Trophoblast cell (in vitro differentiated cells and primary cell): Measurements from ENCODE around the gene GRK1. TPM values are rescaled to one million over a fixed set of nuclear protein-coding genes. Genes with fewer than 3 reads are reported as not detected.

Experiments used
- DNase-seq, 2 donors: peaks; one replicate each; pipeline ENCODE4 v3.0.0-alpha.2; 2016
- H2AFZ ChIP-seq: 2 replicates; pipeline ENCODE4 v1.6.1; 2013; ENCODE audit warnings: low read length, moderate library complexity, mild to moderate bottlenecking; ENCODE audit not compliant: insufficient read depth, poor library complexity
- H2AK5ac ChIP-seq: 2 replicates; pipeline ENCODE4 v1.6.1; 2013; ENCODE audit warnings: mild to moderate bottlenecking, low read length
- H2BK120ac ChIP-seq: 2 replicates; pipeline ENCODE4 v1.6.1; 2013; ENCODE audit warnings: low read length, mild to moderate bottlenecking, moderate library complexity; ENCODE audit not compliant: insufficient read depth, poor library complexity
- H2BK12ac ChIP-seq: 2 replicates; pipeline ENCODE4 v1.6.1; 2013; ENCODE audit warnings: mild to moderate bottlenecking, low read length, moderate library complexity
- H2BK5ac ChIP-seq: 2 replicates; pipeline ENCODE4 v1.6.1; 2013; ENCODE audit warnings: low read length, low read depth, moderate library complexity, mild to moderate bottlenecking; ENCODE audit not compliant: poor library complexity
- H3K14ac ChIP-seq: 2 replicates; pipeline ENCODE4 v1.6.1; 2013; ENCODE audit warnings: mild to moderate bottlenecking, low read length
- H3K18ac ChIP-seq: 2 replicates; pipeline ENCODE4 v1.6.1; 2013; ENCODE audit warnings: mild to moderate bottlenecking, low read length
- H3K23ac ChIP-seq: 2 replicates; pipeline ENCODE4 v1.6.1; 2013; ENCODE audit warnings: low read length
- H3K27ac ChIP-seq: 2 replicates; pipeline ENCODE4 v1.5.1; 2013; ENCODE audit warnings: low read depth, mild to moderate bottlenecking, inconsistent platforms, low read length, moderate library complexity
- H3K27me3 ChIP-seq: 2 replicates; pipeline ENCODE4 v1.6.1; 2013; ENCODE audit warnings: inconsistent platforms, mild to moderate bottlenecking, low read length, moderate library complexity; ENCODE audit not compliant: insufficient read depth
- H3K36me3 ChIP-seq, 2 experiments: 1 replicate in 1 of 2; 2 replicates in 1 of 2; pipeline ENCODE4 v1.6.1; 2013; ENCODE audit warnings: low read length in 2 of 2, mild to moderate bottlenecking in 2 of 2, moderate library complexity in 1 of 2; ENCODE audit not compliant: insufficient read depth in 2 of 2, control insufficient read depth in 1 of 2
- H3K4ac ChIP-seq: 2 replicates; pipeline ENCODE4 v1.6.1; 2013; ENCODE audit warnings: low read depth, mild to moderate bottlenecking, low read length, moderate library complexity
- H3K4me1 ChIP-seq, 2 experiments: 1 replicate in 1 of 2; 2 replicates in 1 of 2; pipeline ENCODE4 v1.6.1; 2013; ENCODE audit warnings: low read length in 2 of 2, mild to moderate bottlenecking in 2 of 2, moderate library complexity in 1 of 2; ENCODE audit not compliant: insufficient read depth in 2 of 2, control insufficient read depth in 1 of 2
- H3K4me2 ChIP-seq: 2 replicates; pipeline ENCODE4 v1.6.1; 2013; ENCODE audit warnings: inconsistent platforms, mild to moderate bottlenecking, low read length, moderate library complexity
- H3K4me3 ChIP-seq: 2 replicates; pipeline ENCODE4 v1.5.1; 2013; ENCODE audit warnings: mild to moderate bottlenecking, low read depth, low read length, inconsistent platforms
- H3K79me1 ChIP-seq: one replicate; pipeline ENCODE4 v1.6.1; 2013; ENCODE audit warnings: low read length
- H3K79me2 ChIP-seq: 2 replicates; pipeline ENCODE4 v1.6.1; 2013; ENCODE audit warnings: low read length, mild to moderate bottlenecking; ENCODE audit not compliant: control insufficient read depth, insufficient read depth, poor library complexity
- H3K9ac ChIP-seq: 2 replicates; pipeline ENCODE4 v1.6.1; 2013; ENCODE audit warnings: mild to moderate bottlenecking, low read length
- H3K9me3 ChIP-seq: 2 replicates; pipeline ENCODE4 v1.6.1; 2013; ENCODE audit warnings: low read depth, mild to moderate bottlenecking, control low read depth, inconsistent platforms, low read length; ENCODE audit not compliant: insufficient read depth
- H4K12ac ChIP-seq: 2 replicates; pipeline ENCODE4 v1.6.1; 2013; ENCODE audit warnings: low read depth, mild to moderate bottlenecking, low read length, moderate library complexity
- H4K8ac ChIP-seq: 2 replicates; pipeline ENCODE4 v1.6.1; 2013; ENCODE audit warnings: low read depth, mild to moderate bottlenecking, low read length, moderate library complexity
- H4K91ac ChIP-seq: one replicate; pipeline ENCODE4 v1.6.1; 2013; ENCODE audit warnings: low read depth, mild to moderate bottlenecking, low read length, moderate library complexity
- WGBS: extraction: QIAGEN DNeasy Blood & Tissue Kit; methylation state at CpG from one replicate; pipeline ENCODE4 v1.1.7; 2013; ENCODE audit warnings: missing lambda C conversion rate; ENCODE audit not compliant: insufficient read length, insufficient coverage; ENCODE audit errors: extremely low coverage; 5-methylcytosine and 5-hydroxymethylcytosine counted together
- polyA plus RNA-seq: library from polyadenylated mRNA; stranded (reverse); fragments of 200-250 nt; gene quantifications from 2 replicates; pipeline ENCODE4 v1.2.3, GENCODE V29; 2013

The GRK1 gene
- 0.01 and 0.03 TPM in 2 replicates for polyA plus RNA-seq

GRCh38 chr13:113666951-113667701, at the start of gene GRK1:
Gene GRK1, plus strand, starts transcription at chr13:113667219. Its CDS starts 168 bp downstream, at chr13:113667387.
- H3K4me3 ChIP-seq = no peak within 1 kb of the TSS
- no peak within 1 kb of the TSS for H2BK120ac ChIP-seq
- DNase-seq = no peak
- H3K14ac ChIP-seq = no peak within 1 kb of the TSS
- H2AK5ac ChIP-seq = no peak within 1 kb of the TSS
- H3K18ac ChIP-seq = no peak within 1 kb of the TSS
- H4K12ac ChIP-seq = no peak within 1 kb of the TSS
- no peak within 1 kb of the TSS for H4K91ac ChIP-seq
- no peaks in the 10 kb centered on the region for H3K4me1 ChIP-seq
- no peak within 1 kb of the TSS for H3K27ac ChIP-seq
- no peaks in the 10 kb centered on the region for H3K79me1 ChIP-seq
- no peak within 1 kb of the TSS for H2AFZ ChIP-seq
- H2BK12ac ChIP-seq = no peak within 1 kb of the TSS
- H4K8ac ChIP-seq = no peak within 1 kb of the TSS
- no peaks in the 10 kb centered on the region for H3K36me3 ChIP-seq
- H3K79me2 ChIP-seq = no peaks in the 10 kb centered on the region
- no peak within 1 kb of the TSS for H3K4ac ChIP-seq
- H3K9me3 ChIP-seq = peaks cover 5% of the 10 kb centered on the region
- H3K23ac ChIP-seq = no peak within 1 kb of the TSS
- H2BK5ac ChIP-seq = no peak within 1 kb of the TSS
- no peak within 1 kb of the TSS for H3K4me2 ChIP-seq
- H3K9ac ChIP-seq = no peak within 1 kb of the TSS
- WGBS = no CpG with 5 or more reads among the region's 32 CpGs
- H3K27me3 ChIP-seq = no peaks in the 10 kb centered on the region

GRCh38 chr13:113617961-113618360, 49.1 kb upstream of the GRK1 start:
- no peak overlapping the region for H3K9ac ChIP-seq
- H3K4me1 ChIP-seq = peaks cover 8 to 13% of the 10 kb centered on the region in 2 experiments
- H3K23ac ChIP-seq = no peak overlapping the region
- no peak overlapping the region for H3K14ac ChIP-seq
- no peak overlapping the region for H3K4me3 ChIP-seq
- peaks cover 10 to 21% of the 10 kb centered on the region in 2 experiments for H3K36me3 ChIP-seq
- H4K91ac ChIP-seq = no peak overlapping the region
- no peak overlapping the region for H2BK5ac ChIP-seq
- no peak for DNase-seq
- H3K4me2 ChIP-seq = no peak overlapping the region
- peaks cover 11% of the 10 kb centered on the region for H3K9me3 ChIP-seq
- H2AFZ ChIP-seq = no peak overlapping the region
- H3K79me2 ChIP-seq = no peaks in the 10 kb centered on the region
- H2AK5ac ChIP-seq = no peak overlapping the region
- H3K18ac ChIP-seq = no peak overlapping the region
- H4K12ac ChIP-seq = no peak overlapping the region
- no peak overlapping the region for H2BK120ac ChIP-seq
- H4K8ac ChIP-seq = no peak overlapping the region
- WGBS = no CpG with 5 or more reads among the region's 5 CpGs
- no peak overlapping the region for H3K27ac ChIP-seq
- H2BK12ac ChIP-seq = no peak overlapping the region
- H3K4ac ChIP-seq = no peak overlapping the region
- H3K27me3 ChIP-seq = no peaks in the 10 kb centered on the region
- no peaks in the 10 kb centered on the region for H3K79me1 ChIP-seq

GRCh38 chr13:113618455-113618854, 48.6 kb upstream of the GRK1 start:
- Histone ChIP-seq H3K4me1 (peaks cover 8 to 13% of the 10 kb centered on the region in 2 experiments), H3K79me1 (no peaks in the 10 kb centered on the region), H3K18ac (no peak overlapping the region), H3K14ac (no peak overlapping the region), H3K27ac (no peak overlapping the region), H3K9me3 (peaks cover 10% of the 10 kb centered on the region), H3K23ac (no peak overlapping the region), H3K9ac (no peak overlapping the region), H2BK120ac (no peak overlapping the region), H2BK5ac (no peak overlapping the region), H3K79me2 (no peaks in the 10 kb centered on the region), H3K27me3 (no peaks in the 10 kb centered on the region), H2BK12ac (no peak overlapping the region), H3K4ac (no peak overlapping the region), H3K4me3 (no peak overlapping the region), H4K12ac (no peak overlapping the region), H2AK5ac (no peak overlapping the region), H2AFZ (no peak overlapping the region), H4K91ac (no peak overlapping the region), H3K36me3 (peaks cover 15 to 26% of the 10 kb centered on the region in 2 experiments), H4K8ac (no peak overlapping the region), H3K4me2 (no peak overlapping the region)
- no CpG with 5 or more reads among the region's 7 CpGs for WGBS
- DNase-seq = no peak

- no peak overlapping the region for H3K4me2 ChIP-seq
- no peak overlapping the region for H3K4me3 ChIP-seq
- H3K14ac ChIP-seq = no peak overlapping the region
- no peak overlapping the region for H2AFZ ChIP-seq
- H2BK120ac ChIP-seq = no peak overlapping the region
- no peaks in the 10 kb centered on the region for H3K79me2 ChIP-seq
- no peak overlapping the region for H3K18ac ChIP-seq
- no peak overlapping the region for H4K91ac ChIP-seq
- H2AK5ac ChIP-seq = no peak overlapping the region
- no peak overlapping the region for H3K9ac ChIP-seq
- DNase-seq = no peak
- no CpG with 5 or more reads among the region's 15 CpGs for WGBS
- H3K27ac ChIP-seq = no peak overlapping the region
- no peak overlapping the region for H2BK5ac ChIP-seq
- H3K4me1 ChIP-seq = peaks cover 8 to 13% of the 10 kb centered on the region in 2 experiments
- H3K23ac ChIP-seq = no peak overlapping the region
- H3K27me3 ChIP-seq = no peaks in the 10 kb centered on the region
- H3K9me3 ChIP-seq = peaks cover 2% of the 10 kb centered on the region
- no peak overlapping the region for H4K12ac ChIP-seq
- no peak overlapping the region for H2BK12ac ChIP-seq
- peak overlapping the region; percentile 19 for H3K4ac ChIP-seq
- H3K36me3 ChIP-seq = peaks cover 26 to 27% of the 10 kb centered on the region in 2 experiments
- H3K79me1 ChIP-seq = no peaks in the 10 kb centered on the region
- no peak overlapping the region for H4K8ac ChIP-seq
These were observed 46.8 kb upstream of the GRK1 start for GRCh38 chr13:113620036-113620796.
